ENCODE measurements around the gene CDC42EP2. TPM values are rescaled to one million over a fixed set of nuclear protein-coding genes. Genes with fewer than 3 reads are reported as not detected.
A peak's percentile ranks its signal among the peaks of the same experiment; 100 is the strongest.

CDC42EP2 gene
- not detected for total RNA-seq

GRCh38 chr11:65314501-65315203, at the start of gene CDC42EP2:
Gene CDC42EP2, plus strand, starts transcription at chr11:65314866. Its CDS starts 6,033 bp downstream, at chr11:65320899.
- DNase-seq, result peak; percentile 64

- no peak for DNase-seq
These were observed 48.5 kb upstream of the CDC42EP2 start for GRCh38 chr11:65266210-65266609.

- DNase-seq, result peak; percentile 11
These were observed 39.7 kb upstream of the CDC42EP2 start for GRCh38 chr11:65274735-65275682.

- no peak for DNase-seq
These were observed 38.8 kb upstream of the CDC42EP2 start for GRCh38 chr11:65275906-65276305.

GRCh38 chr11:65277631-65278277, 36.9 kb upstream of the CDC42EP2 start:
- no peak for DNase-seq

GRCh38 chr11:65278356-65278755, 36.3 kb upstream of the CDC42EP2 start:
- no peak for DNase-seq

- DNase-seq, result no peak
These were observed 35.4 kb upstream of the CDC42EP2 start for GRCh38 chr11:65279279-65279678.

- peak; percentile 16 for DNase-seq
These were observed 34.8 kb upstream of the CDC42EP2 start for GRCh38 chr11:65279741-65280440.

- no peak for DNase-seq
These were observed 34.0 kb upstream of the CDC42EP2 start for GRCh38 chr11:65280646-65281045.

- no peak for DNase-seq
These were observed 28.0 kb upstream of the CDC42EP2 start for GRCh38 chr11:65286686-65287085.

- DNase-seq, result no peak
These were observed 27.1 kb upstream of the CDC42EP2 start for GRCh38 chr11:65287601-65288000.

GRCh38 chr11:65288706-65289536, 25.7 kb upstream of the CDC42EP2 start:
- DNase-seq, result no peak

GRCh38 chr11:65290448-65291165, 24.1 kb upstream of the CDC42EP2 start:
- DNase-seq, result no peak

GRCh38 chr11:65291613-65292012, 23.1 kb upstream of the CDC42EP2 start:
- no peak for DNase-seq

GRCh38 chr11:65292890-65293289, 21.8 kb upstream of the CDC42EP2 start:
- DNase-seq, result no peak

GRCh38 chr11:65293909-65294381, 20.7 kb upstream of the CDC42EP2 start:
- DNase-seq, result no peak

- no peak for DNase-seq
These were observed 19.7 kb upstream of the CDC42EP2 start for GRCh38 chr11:65295001-65295400.

- DNase-seq, result no peak
These were observed 18.9 kb upstream of the CDC42EP2 start for GRCh38 chr11:65295571-65296341.

GRCh38 chr11:65297026-65297672, 17.5 kb upstream of the CDC42EP2 start:
- DNase-seq, result no peak
